Hematopoietic multipotent progenitor cell treated with erythropoietin and hydrocortisone succinate and interleukin-3 and kit ligand, for 8 days (in vitro differentiated cells): Measurements from ENCODE around the gene RMRP.

Experiments
- DNase-seq: peaks from one replicate; pipeline ENCODE4 v3.0.0-alpha.2; 2015

RMRP gene

DNA sequence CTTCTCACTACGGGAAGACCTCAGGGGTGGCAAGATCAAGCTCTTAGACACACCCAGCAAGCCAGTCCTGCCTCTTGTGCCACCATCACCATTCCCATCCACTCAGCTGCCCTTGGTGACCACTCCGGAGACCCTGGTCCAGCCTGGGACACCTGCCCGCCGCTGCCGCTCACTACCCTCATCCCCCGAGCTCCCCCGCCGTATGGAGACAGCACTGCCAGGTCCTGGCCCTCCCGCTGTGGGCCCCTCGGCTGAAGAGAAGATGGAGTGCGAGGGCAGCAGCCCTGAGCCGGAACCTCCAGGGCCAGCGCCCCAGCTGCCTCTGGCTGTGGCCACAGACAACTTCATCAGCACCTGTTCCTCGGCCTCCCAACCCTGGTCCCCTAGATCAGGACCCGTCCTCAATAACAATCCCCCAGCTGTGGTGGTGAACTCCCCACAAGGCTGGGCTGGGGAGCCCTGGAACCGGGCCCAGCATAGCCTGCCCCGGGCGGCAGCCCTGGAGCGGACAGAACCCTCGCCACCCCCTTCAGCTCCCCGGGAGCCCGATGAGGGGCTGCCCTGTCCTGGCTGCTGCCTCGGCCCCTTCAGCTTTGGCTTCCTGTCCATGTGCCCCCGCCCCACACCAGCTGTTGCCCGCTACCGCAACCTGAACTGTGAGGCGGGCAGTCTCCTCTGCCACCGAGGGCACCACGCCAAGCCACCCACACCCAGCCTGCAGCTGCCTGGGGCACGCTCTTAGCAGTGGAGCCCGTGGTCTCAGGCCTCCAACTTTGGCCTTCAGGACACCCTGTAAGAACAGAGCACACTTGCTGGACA is 48.6 kb downstream of the RMRP start:
- DNase-seq: no peak

DNA sequence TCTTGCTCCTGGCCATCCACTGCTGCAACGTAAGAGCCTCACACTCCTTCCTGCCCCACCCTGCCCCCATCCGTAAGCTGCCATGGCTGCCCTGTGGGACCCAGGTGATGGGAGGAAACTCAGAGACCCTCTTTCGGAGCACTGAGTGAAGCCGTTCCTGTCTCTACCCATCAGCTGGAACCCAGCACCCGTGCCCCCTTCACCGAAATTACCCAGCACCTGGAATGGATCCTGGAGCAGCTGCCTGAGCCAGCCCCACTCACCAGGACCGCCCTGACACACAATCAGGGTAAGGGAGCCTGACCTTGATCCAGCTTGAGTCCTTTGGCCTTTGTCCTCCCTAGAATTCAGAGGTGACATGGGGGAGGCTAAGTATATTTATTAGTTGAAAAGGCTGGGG is 49.6 kb downstream of the RMRP start:
- DNase-seq: no peak
